CD4-positive, CD25-positive, alpha-beta regulatory T cell (primary cell): ENCODE measurements around the gene CHN1. TPM values are rescaled to one million over a fixed set of nuclear protein-coding genes. Genes with fewer than 3 reads are reported as not detected.
A peak's percentile ranks its signal among the peaks of the same experiment; 100 is the strongest.

ENCODE experiments used
- ATAC-seq, 2 donors: fragments of 150-1000 bp; cut with Tn5 transposase; one replicate each; pipeline ENCODE4 v1.10.0; 2021; ENCODE audit warnings: low read depth in 2 of 2, moderate number of reproducible peaks in 2 of 2, moderate library complexity in 1 of 2
- DNase-seq, 3 donors: peaks; one replicate each; pipeline versions ENCODE4 v3.0.0 to v3.0.0-alpha.2; 2012 to 2022; ENCODE audit warnings: mixed read lengths in 1 of 3
- H3K27ac ChIP-seq: one replicate; pipeline ENCODE4 v1.7.0; 2013; ENCODE audit warnings: mild to moderate bottlenecking, low read length; ENCODE audit not compliant: insufficient read depth, poor library complexity, severe bottlenecking
- H3K27me3 ChIP-seq: one replicate; pipeline ENCODE4 v1.7.0; 2013; ENCODE audit warnings: low read length; ENCODE audit not compliant: control insufficient read depth, insufficient read depth
- H3K36me3 ChIP-seq: one replicate; pipeline ENCODE4 v1.7.0; 2013; ENCODE audit warnings: mild to moderate bottlenecking, low read length, moderate library complexity; ENCODE audit not compliant: control insufficient read depth, insufficient read depth
- H3K4me1 ChIP-seq: 2 replicates; pipeline ENCODE4 v1.7.0; 2013; ENCODE audit warnings: mild to moderate bottlenecking, low read length; ENCODE audit not compliant: insufficient read depth, control insufficient read depth, poor library complexity, severe bottlenecking
- H3K4me3 ChIP-seq: one replicate; pipeline ENCODE4 v1.7.0; 2013; ENCODE audit warnings: low read depth, mild to moderate bottlenecking, low read length, moderate library complexity
- H3K9me3 ChIP-seq, 2 experiments: 1 replicate in 1 of 2; 2 replicates in 1 of 2; pipeline ENCODE4 v1.7.0; 2013; ENCODE audit warnings: low read length in 2 of 2, mild to moderate bottlenecking in 1 of 2, moderate library complexity in 1 of 2; ENCODE audit not compliant: control insufficient read depth in 2 of 2
- H3K27ac Mint-ChIP-seq, 3 donors: one replicate each; pipeline ENCODE4 v1.8.0; 2020 to 2022; ENCODE audit warnings: mild to moderate bottlenecking in 3 of 3, mixed read lengths in 3 of 3, moderate library complexity in 2 of 3
- H3K27me3 Mint-ChIP-seq: one replicate; pipeline ENCODE4 v1.8.0; 2022; ENCODE audit warnings: mild to moderate bottlenecking, mixed read lengths
- H3K36me3 Mint-ChIP-seq: one replicate; pipeline ENCODE4 v1.8.0; 2020; ENCODE audit warnings: mixed read lengths
- H3K4me1 Mint-ChIP-seq, 4 donors: one replicate each; pipeline ENCODE4 v1.8.0; 2020 to 2022; ENCODE audit warnings: mixed read lengths in 4 of 4, mild to moderate bottlenecking in 1 of 4
- H3K4me3 Mint-ChIP-seq, 4 donors: one replicate each; pipeline ENCODE4 v1.8.0; 2020 to 2022; ENCODE audit warnings: mild to moderate bottlenecking in 4 of 4, mixed read lengths in 4 of 4, moderate library complexity in 3 of 4
- H3K9me3 Mint-ChIP-seq, 7 donors: one replicate each; pipeline ENCODE4 v1.8.0; 2020 to 2022; ENCODE audit warnings: mixed read lengths in 7 of 7, mild to moderate bottlenecking in 3 of 7, moderate library complexity in 2 of 7
- polyA plus RNA-seq, 4 donors: library from polyadenylated mRNA; unstranded; fragments of 300-500 nt; fragmentation: Illumina TruSeq; gene quantifications; one replicate each; pipeline ENCODE4 v1.2.3, GENCODE V29; 2021
- total RNA-seq: library from RNA; stranded (reverse); gene quantifications from one replicate; pipeline ENCODE4 v1.2.3, GENCODE V29; 2022

The CHN1 gene
- total and polyA plus RNA-seq, 5 donors from 2014 or later, result 6.6 to 17.9 (median 12.0) TPM

GRCh38 chr2:174763780-174764179 lies 241.4 kb downstream of the CHN1 start:
- H3K4me3 ChIP-seq, result no peak overlapping the region
- H3K4me1 ChIP-seq, result no peaks in the 10 kb centered on the region
- Mint-ChIP-seq H3K27me3 (peaks cover 46% of the 10 kb centered on the region), H3K4me3 (no peak overlapping the region), H3K27ac (no peak overlapping the region), H3K36me3 (no peaks in the 10 kb centered on the region), H3K9me3 (peaks cover 0 to 3% (median 0%) of the 10 kb centered on the region in 7 donors), H3K4me1 (peaks cover 0 to 3% (median 1%) of the 10 kb centered on the region in 4 donors)
- H3K9me3 ChIP-seq, result no peaks in the 10 kb centered on the region
- H3K36me3 ChIP-seq, result no peaks in the 10 kb centered on the region
- ATAC-seq (no peak), DNase-seq (no peak)
- no peak overlapping the region for H3K27ac ChIP-seq
- H3K27me3 ChIP-seq, result peaks cover 4% of the 10 kb centered on the region

DNA sequence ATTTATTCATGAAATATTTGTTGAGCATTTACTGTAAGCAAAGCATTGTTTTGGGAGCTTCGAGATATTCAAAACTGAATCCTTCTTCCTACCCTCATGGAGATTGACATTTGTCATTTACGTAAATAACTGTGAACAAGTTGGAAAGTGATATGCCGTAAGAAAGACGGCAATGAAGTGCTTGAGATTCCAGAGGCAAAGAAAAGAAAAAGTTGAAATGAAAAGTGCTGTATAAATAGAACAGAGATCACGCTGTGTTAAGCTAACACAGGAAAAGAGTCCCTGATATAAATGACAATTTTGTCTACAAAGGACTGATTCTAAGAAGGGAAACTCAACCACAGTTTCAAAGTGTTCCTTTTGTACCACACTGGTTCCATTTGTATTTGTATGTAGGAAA lies 242.7 kb downstream of the CHN1 start:
- Histone ChIP-seq H3K27ac (no peak overlapping the region), H3K4me1 (no peaks in the 10 kb centered on the region), H3K36me3 (no peaks in the 10 kb centered on the region), H3K27me3 (peaks cover 4% of the 10 kb centered on the region), H3K9me3 (no peaks in the 10 kb centered on the region), H3K4me3 (no peak overlapping the region)
- Mint-ChIP-seq H3K4me1 (peaks cover 0 to 3% (median 1%) of the 10 kb centered on the region in 4 donors), H3K9me3 (peaks cover 0 to 2% (median 0%) of the 10 kb centered on the region in 7 donors), H3K27me3 (peaks cover 49% of the 10 kb centered on the region), H3K27ac (no peak overlapping the region), H3K4me3 (peak overlapping the region in 1 of 4 donors; percentile 44), H3K36me3 (no peaks in the 10 kb centered on the region)
- DNase-seq (no peak), ATAC-seq (no peak)

DNA sequence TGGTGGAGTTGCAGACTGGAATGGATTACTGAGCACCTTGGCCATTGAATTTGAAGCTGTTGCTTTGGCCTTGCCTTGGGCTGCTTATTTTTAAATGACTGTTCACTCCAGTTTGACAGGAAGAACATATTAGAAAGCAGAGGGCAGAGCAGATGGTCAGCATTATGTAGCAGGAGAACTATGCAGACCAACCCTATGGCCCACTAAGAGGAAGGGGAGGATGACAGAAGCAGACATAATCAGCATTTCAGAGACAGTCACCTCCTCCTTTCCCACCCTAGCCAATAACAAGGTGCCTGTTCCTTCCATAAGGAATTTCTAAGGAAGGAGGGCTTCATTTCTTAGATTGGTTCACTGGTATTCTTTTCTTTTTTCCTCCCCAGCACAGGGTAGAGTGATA lies 243.3 kb downstream of the CHN1 start:
- no peak overlapping the region for H3K27ac ChIP-seq
- Mint-ChIP-seq H3K4me1 (peaks cover 0 to 3% (median 1%) of the 10 kb centered on the region in 4 donors), H3K36me3 (no peaks in the 10 kb centered on the region), H3K27me3 (peaks cover 47% of the 10 kb centered on the region), H3K9me3 (peaks cover 0 to 2% (median 0%) of the 10 kb centered on the region in 7 donors), H3K27ac (no peak overlapping the region), H3K4me3 (no peak overlapping the region)
- no peaks in the 10 kb centered on the region for H3K36me3 ChIP-seq
- no peaks in the 10 kb centered on the region for H3K4me1 ChIP-seq
- DNase-seq, result no peak
- no peak overlapping the region for H3K4me3 ChIP-seq
- H3K9me3 ChIP-seq, result no peaks in the 10 kb centered on the region
- no peak for ATAC-seq
- H3K27me3 ChIP-seq, result peaks cover 4% of the 10 kb centered on the region

- Histone ChIP-seq H3K27ac (no peak overlapping the region), H3K9me3 (no peaks in the 10 kb centered on the region), H3K36me3 (no peaks in the 10 kb centered on the region), H3K4me3 (no peak overlapping the region), H3K27me3 (peaks cover 3% of the 10 kb centered on the region), H3K4me1 (no peaks in the 10 kb centered on the region)
- Mint-ChIP-seq H3K4me3 (no peak overlapping the region), H3K36me3 (no peaks in the 10 kb centered on the region), H3K27me3 (peaks cover 49% of the 10 kb centered on the region), H3K9me3 (peaks cover 0 to 2% (median 0%) of the 10 kb centered on the region in 7 donors), H3K27ac (no peak overlapping the region), H3K4me1 (peaks cover 0 to 3% (median 1%) of the 10 kb centered on the region in 4 donors)
- DNase-seq, result no peak
- ATAC-seq, result no peak
These were observed 244.2 kb downstream of the CHN1 start for GRCh38 chr2:174760845-174761473.

- no peak for ATAC-seq
- Histone ChIP-seq H3K4me3 (no peak overlapping the region), H3K27me3 (peaks cover 3% of the 10 kb centered on the region), H3K27ac (no peak overlapping the region), H3K4me1 (no peaks in the 10 kb centered on the region), H3K36me3 (no peaks in the 10 kb centered on the region), H3K9me3 (no peaks in the 10 kb centered on the region)
- Mint-ChIP-seq H3K4me1 (peaks cover 0 to 3% (median under 1%) of the 10 kb centered on the region in 4 donors), H3K27me3 (peaks cover 47% of the 10 kb centered on the region), H3K36me3 (no peaks in the 10 kb centered on the region), H3K27ac (no peak overlapping the region), H3K9me3 (peaks cover 0 to 2% (median 0%) of the 10 kb centered on the region in 7 donors), H3K4me3 (no peak overlapping the region)
- no peak for DNase-seq
These were observed 245.7 kb downstream of the CHN1 start for GRCh38 chr2:174759381-174760065.

- peaks cover 3% of the 10 kb centered on the region for H3K27me3 ChIP-seq
- ATAC-seq, result no peak
- peaks cover 0 to 3% (median 0%) of the 10 kb centered on the region in 7 donors for H3K9me3 Mint-ChIP-seq
These were observed 248.4 kb downstream of the CHN1 start for GRCh38 chr2:174756743-174757142.

DNA sequence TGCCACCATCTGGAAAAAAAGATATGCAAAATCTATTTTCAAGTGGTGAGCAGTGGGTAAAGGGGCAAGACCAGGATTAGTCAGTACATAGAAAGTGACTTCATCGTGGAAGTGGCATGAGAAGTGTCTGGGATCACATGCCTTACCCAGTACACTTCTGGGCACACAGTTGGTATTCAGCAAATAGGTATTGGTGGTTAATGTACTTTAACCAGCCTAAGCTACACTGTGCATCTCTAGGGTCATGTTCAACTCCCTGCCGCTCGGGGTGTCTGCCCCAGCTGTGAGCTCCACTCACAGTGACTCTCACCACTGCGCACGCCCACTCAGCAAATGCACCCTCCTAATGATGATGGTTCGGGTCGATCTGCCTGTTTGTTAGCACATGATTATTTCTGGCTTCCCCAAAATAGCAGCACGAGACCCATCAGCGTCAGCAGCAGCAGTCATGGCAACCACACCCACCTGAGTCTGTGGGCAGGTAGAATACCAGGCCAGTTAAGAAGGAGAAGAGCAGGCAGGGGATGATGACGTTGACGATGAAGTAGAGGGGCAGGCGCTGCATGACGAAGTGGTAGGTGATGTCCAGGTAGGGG lies 252.0 kb downstream of the CHN1 start:
- DNase-seq, result peak in 2 of 3 donors; percentile 11 to 31
- H3K27ac Mint-ChIP-seq, result peak overlapping the region; percentile 74 to 83 (median 77)
- peaks cover 0 to 3% (median 0%) of the 10 kb centered on the region in 7 donors for H3K9me3 Mint-ChIP-seq
- Histone ChIP-seq H3K36me3 (no peaks in the 10 kb centered on the region), H3K27ac (no peak overlapping the region), H3K4me3 (no peak overlapping the region), H3K4me1 (peaks cover 25% of the 10 kb centered on the region), H3K9me3 (no peaks in the 10 kb centered on the region), H3K27me3 (peaks cover 3% of the 10 kb centered on the region)
- peaks cover 38% of the 10 kb centered on the region for H3K27me3 Mint-ChIP-seq
- no peaks in the 10 kb centered on the region for H3K36me3 Mint-ChIP-seq
- H3K4me3 Mint-ChIP-seq, result peak overlapping the region in 3 of 4 donors; percentile 4 to 20 (median 19)
- H3K4me1 Mint-ChIP-seq, result peaks cover 7 to 39% (median 21%) of the 10 kb centered on the region in 4 donors
- peak; percentile 13 to 32 for ATAC-seq

More at GRCh38 chr2:174756743-174757142, 248.4 kb downstream of the CHN1 start:
- peaks cover 16% of the 10 kb centered on the region for H3K4me1 ChIP-seq
- no peaks in the 10 kb centered on the region for H3K36me3 ChIP-seq
- no peak overlapping the region for H3K4me3 ChIP-seq
- no peak overlapping the region for H3K27ac ChIP-seq
- Mint-ChIP-seq H3K4me3 (no peak overlapping the region), H3K36me3 (no peaks in the 10 kb centered on the region), H3K27me3 (peaks cover 41% of the 10 kb centered on the region), H3K27ac (no peak overlapping the region), H3K4me1 (peaks cover 0 to 16% (median 6%) of the 10 kb centered on the region in 4 donors)
- H3K9me3 ChIP-seq, result no peaks in the 10 kb centered on the region
- no peak for DNase-seq
